ENCODE data around the gene CD96. TPM values are rescaled to one million over a fixed set of nuclear protein-coding genes. Genes with fewer than 3 reads are reported as not detected.

The CD96 gene
- total RNA-seq, 2 donors from 2014 or later, result 31.7 to 97.9 TPM

DNA sequence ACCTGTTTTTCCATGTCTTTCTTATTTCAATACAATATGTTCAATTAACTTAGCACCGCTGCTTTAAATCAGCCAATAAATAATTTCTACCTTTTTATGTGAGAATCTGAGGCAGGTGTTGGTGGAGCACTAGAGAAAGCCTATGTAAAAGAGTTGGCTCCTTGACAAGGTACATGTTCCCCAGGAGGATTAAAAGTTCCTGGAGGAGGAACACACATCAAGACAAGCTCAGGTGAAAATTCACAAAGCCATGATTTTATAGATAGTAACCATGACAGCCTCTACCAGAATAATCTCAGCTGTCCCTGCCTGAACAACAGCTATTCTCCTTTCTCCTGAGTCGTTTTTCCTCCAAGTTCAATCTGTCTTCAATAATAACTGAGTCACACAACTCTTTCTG lies 56.6 kb downstream of the CD96 start:
- ATAC-seq, result no peak
- Mint-ChIP-seq H3K27ac (peak overlapping the region; percentile 15 to 85), H3K36me3 (peaks cover 49 to 53% of the 10 kb centered on the region in 2 donors), H3K9me3 (peaks cover 0 to 6% of the 10 kb centered on the region in 2 donors)
- DNase-seq (ENCODE audit: low spot score in 2 of 2), result no peak

- DNase-seq (ENCODE audit: low spot score in 2 of 2) (no peak), ATAC-seq (no peak)
- Mint-ChIP-seq H3K36me3 (peaks cover 34 to 39% of the 10 kb centered on the region in 2 donors), H3K27ac (peak overlapping the region; percentile 34 to 100), H3K9me3 (peaks cover 0 to 3% of the 10 kb centered on the region in 2 donors)
These were observed 59.8 kb downstream of the CD96 start for GRCh38 chr3:111601810-111602209.

DNA sequence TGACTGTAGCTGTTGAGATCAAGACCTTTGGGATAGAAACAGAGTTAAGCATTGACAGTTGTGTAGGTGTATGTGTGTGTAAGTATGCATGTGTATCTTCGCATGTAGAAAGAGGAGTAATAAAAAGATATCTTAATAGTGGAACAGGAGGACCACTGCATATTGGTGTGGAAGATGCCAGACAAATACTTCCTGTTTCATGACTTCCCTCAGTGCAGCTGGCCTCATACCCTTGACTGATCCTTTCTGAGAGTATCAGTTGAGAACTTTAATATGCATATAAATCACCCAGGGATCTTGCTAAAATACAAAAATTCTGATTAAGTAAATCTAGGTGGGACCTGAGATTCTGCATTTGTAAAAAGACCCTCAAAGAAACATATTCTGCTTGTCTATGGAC lies 61.7 kb downstream of the CD96 start:
- H3K27ac Mint-ChIP-seq, result peak overlapping the region; percentile 94 to 100
- ATAC-seq (no peak), DNase-seq (ENCODE audit: low spot score in 2 of 2) (no peak)
- H3K9me3 Mint-ChIP-seq, result peaks cover 0 to 3% of the 10 kb centered on the region in 2 donors
- H3K36me3 Mint-ChIP-seq, result peaks cover 36 to 37% of the 10 kb centered on the region in 2 donors

DNA sequence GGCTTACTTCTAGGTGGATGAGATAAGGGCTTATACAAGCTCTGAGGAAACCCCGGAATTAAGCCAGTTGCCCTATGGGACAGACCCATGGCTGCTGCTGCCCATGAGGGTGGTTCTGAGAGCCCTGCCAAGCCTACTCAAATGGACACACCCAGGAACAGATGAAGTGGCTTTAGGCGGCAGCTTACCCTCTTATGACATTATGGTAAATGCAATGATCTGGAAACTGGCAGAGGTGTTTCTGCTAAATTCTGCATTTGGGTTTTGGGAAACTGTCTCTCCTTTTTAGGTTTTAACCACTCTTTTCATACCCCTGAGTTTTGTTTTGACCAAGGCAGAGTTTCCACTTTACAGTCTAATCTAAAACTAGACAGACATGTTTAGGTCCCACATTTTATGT lies 62.1 kb downstream of the CD96 start:
- ATAC-seq (peak; percentile 69 to 71), DNase-seq (ENCODE audit: low spot score in 2 of 2) (peak in 1 of 2 donors; percentile 74)
- H3K36me3 Mint-ChIP-seq, result peaks cover 41% of the 10 kb centered on the region in 2 donors
- peaks cover 0 to 7% of the 10 kb centered on the region in 2 donors for H3K9me3 Mint-ChIP-seq
- peak overlapping the region; percentile 94 to 100 for H3K27ac Mint-ChIP-seq

DNA sequence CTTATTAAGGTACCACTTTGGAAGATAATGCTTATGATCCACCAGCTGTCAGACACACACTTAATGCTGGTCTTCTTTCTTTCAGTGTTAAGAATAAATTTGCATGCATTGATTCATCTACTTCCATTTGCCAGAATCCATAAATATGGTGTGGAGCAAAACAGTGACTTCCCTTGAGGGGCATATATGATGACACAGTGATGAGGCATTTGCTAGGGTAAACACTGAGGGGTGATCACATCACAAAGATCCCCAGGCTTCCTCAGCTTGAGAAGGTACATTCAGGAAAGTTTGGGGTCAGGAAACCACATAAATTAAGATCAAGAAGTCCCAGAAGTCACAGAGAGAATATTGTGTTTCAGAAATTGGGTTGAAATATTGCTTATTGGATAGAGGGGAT lies 63.0 kb downstream of the CD96 start:
- Mint-ChIP-seq H3K27ac (peak overlapping the region; percentile 94 to 100), H3K36me3 (peaks cover 38% of the 10 kb centered on the region in 2 donors), H3K9me3 (peaks cover 0 to 7% of the 10 kb centered on the region in 2 donors)
- no peak for DNase-seq (ENCODE audit: low spot score in 2 of 2)
- ATAC-seq, result peak; percentile 68 to 73

DNA sequence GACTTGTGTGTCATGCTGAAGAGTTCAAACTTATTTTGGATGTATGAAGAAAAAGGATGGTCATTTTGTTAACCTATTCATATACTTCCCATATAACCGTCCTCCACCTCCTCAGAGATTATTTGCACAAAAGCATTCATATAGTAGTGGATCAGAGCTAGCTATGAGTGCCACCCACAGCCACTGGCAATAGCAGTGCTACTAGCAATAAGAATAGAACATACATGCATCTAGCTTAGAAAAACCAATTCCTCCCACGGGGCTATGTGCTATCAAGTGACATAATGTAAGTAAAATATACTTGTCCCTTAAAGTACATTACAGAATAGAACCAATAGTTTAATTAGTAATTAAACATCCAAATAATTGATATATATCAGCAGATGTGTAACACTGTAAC lies 63.5 kb downstream of the CD96 start:
- DNase-seq (ENCODE audit: low spot score in 2 of 2) (no peak), ATAC-seq (peak; percentile 13 to 27)
- Mint-ChIP-seq H3K9me3 (peaks cover 0 to 4% of the 10 kb centered on the region in 2 donors), H3K36me3 (peaks cover 38% of the 10 kb centered on the region in 2 donors), H3K27ac (peak overlapping the region; percentile 94 to 100)

GRCh38 chr3:111607240-111607920 lies 65.4 kb downstream of the CD96 start:
- peak overlapping the region; percentile 97 to 100 for H3K27ac Mint-ChIP-seq
- ATAC-seq, result no peak
- DNase-seq (ENCODE audit: low spot score in 2 of 2), result no peak
- peaks cover 0 to 8% of the 10 kb centered on the region in 2 donors for H3K9me3 Mint-ChIP-seq
- H3K36me3 Mint-ChIP-seq, result peaks cover 45 to 47% of the 10 kb centered on the region in 2 donors

DNA sequence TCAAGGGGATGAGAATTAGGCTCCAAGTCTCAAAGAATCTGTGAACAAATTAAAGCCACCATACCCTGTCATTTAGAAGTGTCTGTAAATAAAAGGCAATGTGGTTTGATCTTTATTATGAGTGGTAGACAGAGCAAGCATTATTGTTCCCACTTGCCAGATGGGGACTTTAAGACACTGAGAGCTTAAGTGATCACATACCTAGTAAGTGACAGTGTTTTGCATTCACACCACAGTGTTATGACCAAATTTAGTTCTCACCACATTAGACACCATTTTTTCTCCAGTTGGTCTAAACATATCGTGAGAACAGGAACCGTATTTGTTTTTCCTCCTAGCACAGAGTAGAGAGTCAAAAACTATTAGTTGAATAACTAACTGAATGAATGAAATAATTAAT lies 66.4 kb downstream of the CD96 start:
- peaks cover 0 to 8% of the 10 kb centered on the region in 2 donors for H3K9me3 Mint-ChIP-seq
- DNase-seq (ENCODE audit: low spot score in 2 of 2), result no peak
- ATAC-seq, result peak; percentile 14 to 19
- peak overlapping the region; percentile 97 to 100 for H3K27ac Mint-ChIP-seq
- H3K36me3 Mint-ChIP-seq, result peaks cover 50 to 52% of the 10 kb centered on the region in 2 donors

- ATAC-seq (peak in 1 of 2 donors; percentile 8), DNase-seq (ENCODE audit: low spot score in 2 of 2) (no peak)
- Mint-ChIP-seq H3K36me3 (peaks cover 50 to 63% of the 10 kb centered on the region in 2 donors), H3K9me3 (peaks cover 4 to 11% of the 10 kb centered on the region in 2 donors), H3K27ac (peak overlapping the region; percentile 100)
These were observed 67.7 kb downstream of the CD96 start for GRCh38 chr3:111609700-111610099.

GRCh38 chr3:111610189-111610588 lies 68.2 kb downstream of the CD96 start:
- H3K36me3 Mint-ChIP-seq, result peaks cover 55 to 68% of the 10 kb centered on the region in 2 donors
- peak overlapping the region; percentile 100 for H3K27ac Mint-ChIP-seq
- DNase-seq (ENCODE audit: low spot score in 2 of 2), result no peak
- ATAC-seq, result peak; percentile 60 to 76
- peaks cover 8 to 16% of the 10 kb centered on the region in 2 donors for H3K9me3 Mint-ChIP-seq

- peak overlapping the region; percentile 100 for H3K27ac Mint-ChIP-seq
- ATAC-seq (peak; percentile 57 to 60), DNase-seq (ENCODE audit: low spot score in 2 of 2) (no peak)
- peaks cover 9 to 16% of the 10 kb centered on the region in 2 donors for H3K9me3 Mint-ChIP-seq
- H3K36me3 Mint-ChIP-seq, result peaks cover 59 to 69% of the 10 kb centered on the region in 2 donors
These were observed 68.6 kb downstream of the CD96 start for GRCh38 chr3:111610612-111611054.

- H3K27ac Mint-ChIP-seq, result peak overlapping the region; percentile 17 to 100
- peaks cover 66 to 80% of the 10 kb centered on the region in 2 donors for H3K36me3 Mint-ChIP-seq
- DNase-seq (ENCODE audit: low spot score in 2 of 2) (no peak), ATAC-seq (peak in 1 of 2 donors; percentile 20)
- H3K9me3 Mint-ChIP-seq, result peaks cover 12 to 16% of the 10 kb centered on the region in 2 donors
These were observed 71.3 kb downstream of the CD96 start for GRCh38 chr3:111613294-111613693.

DNA sequence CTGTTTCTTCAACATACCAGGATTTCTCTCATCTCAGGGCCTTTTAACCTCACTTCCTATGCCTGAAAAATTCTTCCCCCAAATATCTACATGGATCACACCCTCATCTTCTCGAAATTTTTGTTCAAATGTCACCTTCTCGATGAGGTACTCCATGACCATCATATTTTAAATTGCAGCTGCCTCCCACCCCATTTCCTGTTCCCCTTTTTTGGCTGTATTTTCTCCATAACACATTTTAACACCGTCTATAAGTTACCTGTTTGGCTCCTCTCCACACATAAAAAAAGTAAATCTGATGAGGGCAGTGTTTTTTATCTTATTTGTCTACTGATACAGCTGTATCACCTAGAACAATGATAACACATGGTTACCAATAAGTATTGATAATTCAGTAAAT lies 73.9 kb downstream of the CD96 start:
- H3K9me3 Mint-ChIP-seq, result peaks cover 12 to 13% of the 10 kb centered on the region in 2 donors
- DNase-seq (ENCODE audit: low spot score in 2 of 2), result no peak
- H3K27ac Mint-ChIP-seq, result peak overlapping the region; percentile 98 to 100
- no peak for ATAC-seq
- peaks cover 48 to 74% of the 10 kb centered on the region in 2 donors for H3K36me3 Mint-ChIP-seq

GRCh38 chr3:111616417-111617105 lies 74.6 kb downstream of the CD96 start:
- H3K36me3 Mint-ChIP-seq, result peaks cover 41 to 71% of the 10 kb centered on the region in 2 donors
- ATAC-seq (peak; percentile 85 to 92), DNase-seq (ENCODE audit: low spot score in 2 of 2) (peak; percentile 52 to 82)
- H3K27ac Mint-ChIP-seq, result peak overlapping the region; percentile 98 to 100
- peaks cover 10 to 13% of the 10 kb centered on the region in 2 donors for H3K9me3 Mint-ChIP-seq

- Mint-ChIP-seq H3K27ac (peak overlapping the region; percentile 11 to 100), H3K36me3 (peaks cover 34 to 64% of the 10 kb centered on the region in 2 donors), H3K9me3 (peaks cover 9 to 13% of the 10 kb centered on the region in 2 donors)
- ATAC-seq (no peak), DNase-seq (ENCODE audit: low spot score in 2 of 2) (no peak)
These were observed 75.4 kb downstream of the CD96 start for GRCh38 chr3:111617406-111617805.

GRCh38 chr3:111617912-111618601 lies 76.1 kb downstream of the CD96 start:
- ATAC-seq, result no peak
- Mint-ChIP-seq H3K27ac (peak overlapping the region; percentile 83 to 100), H3K9me3 (peaks cover 9 to 13% of the 10 kb centered on the region in 2 donors), H3K36me3 (peaks cover 28 to 57% of the 10 kb centered on the region in 2 donors)
- DNase-seq (ENCODE audit: low spot score in 2 of 2), result no peak
